ENCODE results near the gene ITGA4. TPM values are rescaled to one million over a fixed set of nuclear protein-coding genes. Genes with fewer than 3 reads are reported as not detected.

ITGA4 gene
- total and polyA plus RNA-seq, 2 donors (not counting 1 experiment from before 2014, with no cell fraction given), result 44.6 to 57.5 TPM

DNA sequence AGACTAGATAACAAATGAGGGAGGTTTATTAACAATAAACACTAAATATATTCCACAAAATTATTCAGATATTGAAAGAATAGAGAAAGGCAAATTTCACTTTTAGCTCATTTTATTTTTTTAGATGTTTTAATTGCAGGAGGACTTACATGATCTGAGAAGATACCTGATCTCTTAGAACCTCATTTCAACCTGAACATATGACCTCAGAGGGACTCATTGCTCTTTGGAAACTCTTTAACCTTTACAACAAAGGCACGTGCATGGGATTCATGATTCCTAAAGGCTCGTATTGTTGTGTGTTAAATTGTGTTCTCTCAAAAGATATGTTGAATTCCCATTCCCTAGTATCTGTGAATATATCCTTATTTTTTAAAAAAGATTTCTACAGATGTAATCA, 35.7 kb upstream of the ITGA4 start:
- no peak overlapping the region for H3K4me3 ChIP-seq (replicated peaks in 1 of 4; ENCODE audit: control extremely low read depth in 1 of 4, insufficient read depth in 1 of 4, low read depth in 3 of 4, low read length in 4 of 4)
- no peaks in the 10 kb centered on the region for H3K4me1 ChIP-seq (ENCODE audit: control insufficient read depth, extremely low read depth, insufficient read depth, low read length)
- TF ChIP-seq EZH2 (IDR thresholded peaks at IDR 0.05; ENCODE audit: low read length, missing control alignments), result no peak
- TF ChIP-seq, protein P1, sequence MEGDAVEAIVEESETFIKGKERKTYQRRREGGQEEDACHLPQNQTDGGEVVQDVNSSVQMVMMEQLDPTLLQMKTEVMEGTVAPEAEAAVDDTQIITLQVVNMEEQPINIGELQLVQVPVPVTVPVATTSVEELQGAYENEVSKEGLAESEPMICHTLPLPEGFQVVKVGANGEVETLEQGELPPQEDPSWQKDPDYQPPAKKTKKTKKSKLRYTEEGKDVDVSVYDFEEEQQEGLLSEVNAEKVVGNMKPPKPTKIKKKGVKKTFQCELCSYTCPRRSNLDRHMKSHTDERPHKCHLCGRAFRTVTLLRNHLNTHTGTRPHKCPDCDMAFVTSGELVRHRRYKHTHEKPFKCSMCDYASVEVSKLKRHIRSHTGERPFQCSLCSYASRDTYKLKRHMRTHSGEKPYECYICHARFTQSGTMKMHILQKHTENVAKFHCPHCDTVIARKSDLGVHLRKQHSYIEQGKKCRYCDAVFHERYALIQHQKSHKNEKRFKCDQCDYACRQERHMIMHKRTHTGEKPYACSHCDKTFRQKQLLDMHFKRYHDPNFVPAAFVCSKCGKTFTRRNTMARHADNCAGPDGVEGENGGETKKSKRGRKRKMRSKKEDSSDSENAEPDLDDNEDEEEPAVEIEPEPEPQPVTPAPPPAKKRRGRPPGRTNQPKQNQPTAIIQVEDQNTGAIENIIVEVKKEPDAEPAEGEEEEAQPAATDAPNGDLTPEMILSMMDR (conservative IDR thresholded peaks at IDR 0.05 in 1 of 2, IDR thresholded peaks at IDR 0.05 in 1 of 2; ENCODE audit: low read depth in 1 of 2, low read length in 2 of 2), result no peak
- H3K9ac ChIP-seq (ENCODE audit: insufficient read depth, low read length), result no peak overlapping the region
- no peaks in the 10 kb centered on the region for H3K9me3 ChIP-seq (ENCODE audit: control insufficient read depth, insufficient read depth, low read depth, low read length)
- no peaks in the 10 kb centered on the region for H3K79me2 ChIP-seq (ENCODE audit: control insufficient read depth, insufficient read depth, low read length)
- H3K4me2 ChIP-seq (ENCODE audit: extremely low read depth, insufficient read depth, low read length), result no peak overlapping the region
- H4K20me1 ChIP-seq (ENCODE audit: control insufficient read depth, extremely low read depth, insufficient read depth, low read length), result no peaks in the 10 kb centered on the region
- no peak overlapping the region for H3K27ac ChIP-seq (ENCODE audit: insufficient read depth, low read length)
- H2AFZ ChIP-seq (ENCODE audit: low read length), result no peak overlapping the region
- no peaks in the 10 kb centered on the region for H3K27me3 ChIP-seq (ENCODE audit: control insufficient read depth, insufficient read depth, low read length)
- no peak for DNase-seq (ENCODE audit: low read depth in 2 of 2)
- no peaks in the 10 kb centered on the region for H3K36me3 ChIP-seq (ENCODE audit: control insufficient read depth, insufficient read depth, low read length)

DNA sequence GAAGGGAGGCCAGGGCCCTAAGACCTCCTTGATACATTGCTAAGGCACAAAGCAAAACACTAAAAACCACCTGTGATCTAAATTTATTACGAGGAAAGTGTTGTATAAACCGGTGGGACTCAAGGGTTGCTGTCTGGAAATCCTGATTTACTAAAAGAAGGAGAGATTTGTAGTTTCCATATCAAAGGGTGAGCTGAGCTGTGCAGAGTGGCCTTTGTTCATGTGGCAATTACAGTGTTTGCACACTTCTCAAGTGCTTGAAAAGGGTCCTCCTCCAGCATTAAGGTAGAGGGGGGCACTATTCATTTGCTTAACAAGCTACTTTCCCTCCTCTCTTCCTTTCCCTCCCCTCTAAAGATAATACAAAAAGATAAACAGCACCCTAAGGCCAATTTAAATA, 30.5 kb upstream of the ITGA4 start:
- H3K4me3 ChIP-seq (replicated peaks in 1 of 4; ENCODE audit: control extremely low read depth in 1 of 4, insufficient read depth in 1 of 4, low read depth in 3 of 4, low read length in 4 of 4), result no peak overlapping the region
- no peaks in the 10 kb centered on the region for H3K4me1 ChIP-seq (ENCODE audit: control insufficient read depth, extremely low read depth, insufficient read depth, low read length)
- H3K9me3 ChIP-seq (ENCODE audit: control insufficient read depth, insufficient read depth, low read depth, low read length), result no peaks in the 10 kb centered on the region
- no peak overlapping the region for H3K27ac ChIP-seq (ENCODE audit: insufficient read depth, low read length)
- no peaks in the 10 kb centered on the region for H3K79me2 ChIP-seq (ENCODE audit: control insufficient read depth, insufficient read depth, low read length)
- TF ChIP-seq, protein P1 (conservative IDR thresholded peaks at IDR 0.05 in 1 of 2, IDR thresholded peaks at IDR 0.05 in 1 of 2; ENCODE audit: low read depth in 1 of 2, low read length in 2 of 2), result no peak
- TF ChIP-seq EZH2 (IDR thresholded peaks at IDR 0.05; ENCODE audit: low read length, missing control alignments), result no peak
- no peaks in the 10 kb centered on the region for H4K20me1 ChIP-seq (ENCODE audit: control insufficient read depth, extremely low read depth, insufficient read depth, low read length)
- DNase-seq (ENCODE audit: low read depth in 2 of 2), result no peak
- H3K27me3 ChIP-seq (ENCODE audit: control insufficient read depth, insufficient read depth, low read length), result no peaks in the 10 kb centered on the region
- no peak overlapping the region for H3K9ac ChIP-seq (ENCODE audit: insufficient read depth, low read length)
- no peak overlapping the region for H3K4me2 ChIP-seq (ENCODE audit: extremely low read depth, insufficient read depth, low read length)
- H2AFZ ChIP-seq (ENCODE audit: low read length), result no peak overlapping the region
- H3K36me3 ChIP-seq (ENCODE audit: control insufficient read depth, insufficient read depth, low read length), result no peaks in the 10 kb centered on the region

DNA sequence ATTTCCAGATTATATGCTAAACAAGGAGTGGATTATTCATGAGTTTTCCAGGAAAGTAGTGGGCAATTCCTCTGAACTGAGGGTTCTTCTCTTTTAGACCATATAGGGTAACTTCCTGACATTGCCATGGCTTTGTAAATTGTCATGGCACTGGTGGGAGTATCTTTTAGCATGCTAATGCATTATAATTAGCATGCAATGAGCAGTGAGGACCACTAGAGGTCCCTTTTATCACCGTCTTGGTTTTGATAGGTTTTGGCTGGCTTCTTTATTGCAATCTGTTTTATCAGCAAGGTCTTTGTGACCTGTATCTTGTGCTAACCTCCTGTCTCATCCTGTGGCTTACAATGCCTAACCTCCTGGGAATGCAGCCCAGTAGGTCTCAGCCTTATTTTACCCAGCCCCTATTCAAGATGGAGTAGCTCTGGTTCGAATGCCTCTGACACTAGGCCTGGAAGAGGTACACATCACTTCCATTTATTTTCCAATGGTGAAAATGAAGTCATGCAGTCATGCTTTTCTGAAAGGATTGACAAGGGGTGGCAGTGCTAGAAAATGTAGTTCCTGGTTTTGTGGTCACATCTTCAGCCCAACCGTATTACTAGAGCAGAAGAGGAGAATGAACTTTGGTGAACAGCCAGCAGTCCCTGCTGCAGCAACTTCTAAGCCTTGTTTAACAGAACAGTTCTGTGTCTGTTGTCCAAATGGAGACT, 26.6 kb upstream of the ITGA4 start:
- H2AFZ ChIP-seq (ENCODE audit: low read length), result no peak overlapping the region
- no peak overlapping the region for H3K27ac ChIP-seq (ENCODE audit: insufficient read depth, low read length)
- H3K36me3 ChIP-seq (ENCODE audit: control insufficient read depth, insufficient read depth, low read length), result no peaks in the 10 kb centered on the region
- no peaks in the 10 kb centered on the region for H3K27me3 ChIP-seq (ENCODE audit: control insufficient read depth, insufficient read depth, low read length)
- DNase-seq (ENCODE audit: low read depth in 2 of 2), result peak; percentile 11 to 13
- H4K20me1 ChIP-seq (ENCODE audit: control insufficient read depth, extremely low read depth, insufficient read depth, low read length), result no peaks in the 10 kb centered on the region
- no peaks in the 10 kb centered on the region for H3K9me3 ChIP-seq (ENCODE audit: control insufficient read depth, insufficient read depth, low read depth, low read length)
- TF ChIP-seq, protein P1 (conservative IDR thresholded peaks at IDR 0.05 in 1 of 2, IDR thresholded peaks at IDR 0.05 in 1 of 2; ENCODE audit: low read depth in 1 of 2, low read length in 2 of 2), result peak; percentile 42 to 54
- TF ChIP-seq EZH2 (IDR thresholded peaks at IDR 0.05; ENCODE audit: low read length, missing control alignments), result no peak
- no peaks in the 10 kb centered on the region for H3K4me1 ChIP-seq (ENCODE audit: control insufficient read depth, extremely low read depth, insufficient read depth, low read length)
- H3K9ac ChIP-seq (ENCODE audit: insufficient read depth, low read length), result no peak overlapping the region
- H3K4me3 ChIP-seq (replicated peaks in 1 of 4; ENCODE audit: control extremely low read depth in 1 of 4, insufficient read depth in 1 of 4, low read depth in 3 of 4, low read length in 4 of 4), result no peak overlapping the region
- no peaks in the 10 kb centered on the region for H3K79me2 ChIP-seq (ENCODE audit: control insufficient read depth, insufficient read depth, low read length)
- no peak overlapping the region for H3K4me2 ChIP-seq (ENCODE audit: extremely low read depth, insufficient read depth, low read length)

All from fibroblast of lung (primary cell).